NB4 (cell line): Measurements from ENCODE around the gene KRTAP12-4.

Experiments
- DNase-seq: peaks from one replicate; pipeline ENCODE4 v3.0.0; 2010; ENCODE audit warnings: low read depth
- H3K4me3 ChIP-seq: one replicate; pipeline ENCODE4 v1.5.1; 2011; ENCODE audit warnings: mild to moderate bottlenecking, low read depth, low read length, moderate library complexity
- CTCF ChIP-seq: IDR thresholded peaks from one replicate; pipeline ENCODE4 v1.5.1; 2012; ENCODE audit warnings: low read depth, low read length
- MAX ChIP-seq: IDR thresholded peaks from 2 replicates; pipeline ENCODE4 v1.6.1; 2011; ENCODE audit warnings: low read depth, low read length
- MYC ChIP-seq: IDR thresholded peaks from 2 replicates; pipeline ENCODE4 v1.6.1; 2011; ENCODE audit warnings: low read depth, low read length
- POLR2A ChIP-seq: IDR thresholded peaks from 2 replicates; pipeline ENCODE4 v1.6.1; 2011; ENCODE audit warnings: mild to moderate bottlenecking; ENCODE audit not compliant: insufficient read length; ENCODE audit errors: extremely low read depth

Gene KRTAP12-4

GRCh38 chr21:44618909-44619308 is 35.5 kb downstream of the KRTAP12-4 start:
- no peak for DNase-seq
- TF ChIP-seq MYC = no peak
- TF ChIP-seq MAX = no peak
- no peak for TF ChIP-seq CTCF
- no peak for TF ChIP-seq POLR2A
- no peak overlapping the region for H3K4me3 ChIP-seq

GRCh38 chr21:44618504-44618903 is 36.0 kb downstream of the KRTAP12-4 start:
- peak; percentile 25 for DNase-seq
- H3K4me3 ChIP-seq = no peak overlapping the region
- TF ChIP-seq CTCF (no peak), MAX (no peak), MYC (no peak)

- no peak for DNase-seq
- H3K4me3 ChIP-seq = no peak overlapping the region
- TF ChIP-seq MYC = no peak
- TF ChIP-seq MAX = no peak
- TF ChIP-seq POLR2A = no peak
- no peak for TF ChIP-seq CTCF
Observed at GRCh38 chr21:44617071-44617501, 37.4 kb downstream of the KRTAP12-4 start.

- no peak for DNase-seq
Observed at GRCh38 chr21:44616591-44616926, 37.9 kb downstream of the KRTAP12-4 start.

GRCh38 chr21:44615911-44616590 is 38.4 kb downstream of the KRTAP12-4 start:
- H3K4me3 ChIP-seq = no peak overlapping the region
- no peak for TF ChIP-seq MAX
- TF ChIP-seq CTCF = no peak
- no peak for TF ChIP-seq MYC
- TF ChIP-seq POLR2A = no peak
- no peak for DNase-seq

More at GRCh38 chr21:44616591-44616926, 37.9 kb downstream of the KRTAP12-4 start:
- TF ChIP-seq CTCF (no peak), MYC (no peak), POLR2A (no peak), MAX (no peak)
- no peak overlapping the region for H3K4me3 ChIP-seq

- H3K4me3 ChIP-seq = no peak overlapping the region
- TF ChIP-seq CTCF = no peak
- TF ChIP-seq MYC = no peak
- no peak for TF ChIP-seq MAX
- TF ChIP-seq POLR2A = no peak
- no peak for DNase-seq
Observed at GRCh38 chr21:44615466-44615865, 39.0 kb downstream of the KRTAP12-4 start.
